NCI-H774 (cell line): ENCODE data around the gene SNX7.

Experiments
- DNase-seq: peaks from one replicate; lab custom pipeline; 2025; lab: John Stamatoyannopoulos, UW

Gene SNX7

GRCh38 chr1:98697781-98698180, 36.3 kb downstream of the SNX7 start:
- no peak for DNase-seq

GRCh38 chr1:98698625-98699024, 37.1 kb downstream of the SNX7 start:
- DNase-seq: no peak

- no peak for DNase-seq
Measured at GRCh38 chr1:98700228-98700627, 38.7 kb downstream of the SNX7 start.

- no peak for DNase-seq
Measured at GRCh38 chr1:98702976-98703375, 41.5 kb downstream of the SNX7 start.

GRCh38 chr1:98704474-98704873, 43.0 kb downstream of the SNX7 start:
- DNase-seq: no peak

GRCh38 chr1:98704971-98705370, 43.5 kb downstream of the SNX7 start:
- DNase-seq: no peak

GRCh38 chr1:98705591-98705990, 44.1 kb downstream of the SNX7 start:
- no peak for DNase-seq

- no peak for DNase-seq
Measured at GRCh38 chr1:98706173-98706843, 44.8 kb downstream of the SNX7 start.

GRCh38 chr1:98707556-98707955, 46.0 kb downstream of the SNX7 start:
- DNase-seq: no peak

- DNase-seq: no peak
Measured at GRCh38 chr1:98709906-98710305, 48.4 kb downstream of the SNX7 start.

- no peak for DNase-seq
Measured at GRCh38 chr1:98723574-98723973, 62.1 kb downstream of the SNX7 start.

- no peak for DNase-seq
Measured at GRCh38 chr1:98732985-98733781, 71.7 kb downstream of the SNX7 start.

- DNase-seq: no peak
Measured at GRCh38 chr1:98733782-98734112, 72.2 kb downstream of the SNX7 start.

GRCh38 chr1:98735756-98736155, 74.2 kb downstream of the SNX7 start:
- no peak for DNase-seq

GRCh38 chr1:98737835-98738234, 76.3 kb downstream of the SNX7 start:
- DNase-seq: no peak

GRCh38 chr1:98739762-98740161, 78.2 kb downstream of the SNX7 start:
- DNase-seq: no peak

GRCh38 chr1:98741164-98741563, 79.6 kb downstream of the SNX7 start:
- no peak for DNase-seq

- DNase-seq: no peak
Measured at GRCh38 chr1:98749152-98749756, 87.7 kb downstream of the SNX7 start.

GRCh38 chr1:98754176-98754575, 92.7 kb downstream of the SNX7 start:
- no peak for DNase-seq

- DNase-seq: no peak
Measured at GRCh38 chr1:98761219-98761865, 99.8 kb downstream of the SNX7 start.

GRCh38 chr1:98763488-98764150, 102.1 kb downstream of the SNX7 start:
- DNase-seq: no peak

- no peak for DNase-seq
Measured at GRCh38 chr1:98764485-98764884, 103.0 kb downstream of the SNX7 start.
